GM19193 (cell line): Measurements from ENCODE around the gene IFT25.

Source experiments
- POLR2A ChIP-seq: IDR thresholded peaks from 4 replicates; pipeline ENCODE4 v1.6.1; 2011; ENCODE audit not compliant: insufficient read depth, insufficient read length; ENCODE audit errors: extremely low read depth

IFT25 gene

DNA sequence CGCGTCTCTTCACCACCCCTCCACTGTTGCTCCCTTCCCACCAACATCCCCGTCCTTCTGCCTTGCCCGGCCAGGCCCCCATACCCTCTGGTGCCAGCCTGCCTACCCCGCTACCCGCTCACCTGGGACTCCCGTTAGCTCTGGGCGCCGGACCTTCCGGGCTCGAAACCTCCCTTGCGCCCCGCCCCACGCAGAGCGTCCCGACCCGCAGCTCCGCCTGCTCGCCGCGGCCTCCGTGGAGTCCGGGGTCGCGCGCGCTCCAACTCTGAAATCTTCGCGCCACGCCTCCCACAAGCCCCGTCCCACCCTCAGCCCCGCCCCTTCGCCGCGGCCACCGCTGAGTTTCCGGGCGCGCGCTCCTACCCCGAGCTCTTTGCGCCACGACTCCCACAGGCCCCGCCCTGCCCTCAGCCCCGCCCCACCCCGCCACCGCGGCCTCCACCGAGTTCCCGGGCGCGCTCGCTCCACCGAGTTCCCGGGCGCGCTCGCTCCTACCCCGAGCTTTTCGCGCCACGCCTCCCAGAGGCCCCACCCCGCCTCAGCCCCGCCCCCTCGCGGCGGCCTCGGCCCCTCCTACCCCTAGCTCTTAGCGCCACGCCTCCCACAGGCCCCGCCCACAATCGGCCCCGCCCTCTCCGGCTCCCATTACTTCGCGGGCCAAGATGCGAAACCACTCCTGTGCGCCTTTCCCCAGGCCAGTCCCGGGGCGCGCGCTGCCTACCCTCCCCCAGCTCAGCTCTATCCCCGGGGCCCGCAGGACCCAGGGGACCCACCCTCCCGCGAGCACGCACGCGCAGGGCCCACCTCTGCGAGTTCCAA lies at the start of gene IFT25:
Gene IFT25, minus strand, starts transcription at position 267 of the 819 bp plus-strand sequence. CDS start 5,617 bp downstream, outside the sequence.
- TF ChIP-seq POLR2A = peak; percentile 81

- TF ChIP-seq POLR2A = no peak
These were observed 46.8 kb upstream of the IFT25 start for GRCh38 chr1:53992085-53992874.

- TF ChIP-seq POLR2A = no peak
These were observed 42.4 kb upstream of the IFT25 start for GRCh38 chr1:53987880-53988279.

DNA sequence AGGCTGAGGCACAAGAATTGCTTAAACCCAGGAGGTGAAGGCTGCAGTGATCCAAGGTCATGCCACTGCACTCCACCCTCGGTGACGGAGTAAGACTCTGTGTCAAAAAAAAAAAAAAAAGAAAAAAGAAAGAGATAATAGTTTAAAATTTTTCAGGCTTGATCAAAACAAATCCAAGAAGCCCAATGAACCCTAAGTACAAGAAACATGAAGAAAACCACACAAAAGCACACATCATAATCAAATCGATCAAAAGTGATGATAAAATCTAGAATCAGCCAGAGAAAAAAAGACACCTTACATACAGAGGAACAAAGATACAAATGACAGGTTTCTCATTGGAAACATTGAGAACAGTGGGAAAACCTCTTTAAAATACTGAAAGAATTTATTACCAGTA lies 41.0 kb upstream of the IFT25 start:
- no peak for TF ChIP-seq POLR2A

DNA sequence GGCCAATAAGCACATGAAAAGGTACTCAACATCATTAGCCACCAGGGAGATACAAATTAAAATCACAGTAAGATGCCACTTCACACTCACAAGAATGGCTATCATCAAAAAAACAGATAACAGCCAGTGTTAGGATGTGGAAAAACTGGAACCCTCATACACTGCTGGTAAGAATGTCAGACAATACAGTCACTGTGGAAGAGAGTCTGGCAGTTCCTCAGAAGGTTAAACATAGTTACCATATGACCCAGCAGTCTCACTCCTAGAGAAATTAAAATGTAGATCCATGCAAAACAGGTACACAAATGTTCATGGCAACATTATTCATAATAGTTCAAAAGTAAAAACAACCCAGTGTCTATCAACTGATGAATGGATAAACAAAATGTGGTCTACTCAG lies 39.2 kb upstream of the IFT25 start:
- TF ChIP-seq POLR2A = no peak

GRCh38 chr1:53982763-53983104 lies 37.2 kb upstream of the IFT25 start:
- no peak for TF ChIP-seq POLR2A

DNA sequence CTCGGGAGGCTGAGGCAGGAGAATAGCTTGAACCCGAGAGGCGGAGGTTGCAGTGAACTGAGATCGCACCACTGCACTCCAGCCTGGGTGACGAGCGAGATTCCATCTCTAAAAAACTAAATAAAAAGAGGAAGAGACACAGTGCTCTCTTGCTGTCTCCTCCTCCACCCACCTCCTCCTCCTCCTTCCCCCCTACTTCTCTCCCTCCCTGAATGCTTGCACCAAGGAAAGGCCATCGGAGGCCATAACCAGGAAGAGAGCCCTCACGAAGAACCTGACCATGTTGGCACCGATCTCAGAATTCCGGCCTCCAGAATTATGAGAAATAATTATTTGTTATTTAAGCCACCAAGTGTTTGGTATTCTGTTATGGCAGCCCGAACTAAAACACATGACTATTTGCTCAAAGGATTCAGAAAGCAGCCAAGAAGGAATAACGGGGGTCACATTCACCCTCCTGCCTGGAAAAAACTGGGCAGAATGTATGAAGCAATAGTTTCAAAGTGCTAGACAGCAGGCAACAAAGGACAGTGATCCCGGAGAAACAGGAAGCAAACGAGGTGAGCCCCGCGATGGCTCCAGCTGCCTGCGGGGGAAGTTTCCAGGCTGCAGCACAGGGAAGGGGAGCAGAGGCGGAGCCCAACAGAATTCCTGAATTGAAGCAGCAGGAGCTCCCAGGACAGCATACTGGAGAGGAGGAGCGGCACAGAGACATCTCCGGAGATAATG lies 36.7 kb upstream of the IFT25 start:
- no peak for TF ChIP-seq POLR2A

GRCh38 chr1:53981220-53981619 lies 35.7 kb upstream of the IFT25 start:
- no peak for TF ChIP-seq POLR2A

GRCh38 chr1:53979712-53980450 lies 34.4 kb upstream of the IFT25 start:
- TF ChIP-seq POLR2A = no peak

GRCh38 chr1:53975861-53976260 lies 30.4 kb upstream of the IFT25 start:
- TF ChIP-seq POLR2A = no peak

DNA sequence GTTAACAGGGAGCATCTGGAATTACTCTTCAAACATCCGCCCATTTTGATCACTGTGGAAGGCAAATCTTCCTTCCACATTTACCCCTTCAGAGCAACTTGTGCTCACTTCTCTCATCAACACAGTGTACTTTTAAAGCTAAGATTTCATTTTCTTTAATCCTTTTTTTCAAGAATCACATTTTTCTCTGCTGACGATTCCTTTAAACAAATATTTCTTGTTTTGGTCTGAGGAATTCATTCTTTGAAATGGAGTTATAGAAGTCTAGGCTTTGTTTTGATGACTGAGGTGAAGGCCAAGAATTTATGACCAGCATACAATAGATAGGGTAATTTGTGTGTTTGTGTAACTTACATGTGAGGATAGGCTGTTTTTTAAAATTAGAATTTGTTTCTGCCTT lies 26.2 kb upstream of the IFT25 start:
- TF ChIP-seq POLR2A = no peak

GRCh38 chr1:53968125-53968513 lies 22.6 kb upstream of the IFT25 start:
- no peak for TF ChIP-seq POLR2A

- TF ChIP-seq POLR2A = no peak
These were observed 22.1 kb upstream of the IFT25 start for GRCh38 chr1:53967409-53968124.

DNA sequence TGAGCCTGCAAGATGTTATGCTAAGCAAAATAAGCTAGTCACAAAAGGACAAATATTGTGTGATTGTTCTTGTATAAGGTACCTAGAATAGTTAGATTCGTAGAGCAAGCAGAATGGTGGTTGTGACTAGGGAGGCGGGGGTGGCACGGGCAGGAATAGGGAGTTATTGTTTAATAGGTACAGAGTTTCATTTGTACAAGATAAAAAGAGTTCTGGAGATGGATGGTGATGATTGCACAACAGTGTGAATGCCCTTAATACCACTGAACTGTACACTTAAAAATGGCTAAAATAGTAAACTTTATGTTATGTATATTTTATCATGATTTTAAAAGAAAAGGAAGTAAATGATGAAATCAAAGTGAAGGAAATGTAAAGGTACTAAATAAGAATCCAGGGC lies 21.3 kb upstream of the IFT25 start:
- TF ChIP-seq POLR2A = no peak
